Heart right ventricle (tissue), 16 donors: Measurements from ENCODE around the gene PAFAH1B2. TPM values are rescaled to one million over a fixed set of nuclear protein-coding genes. Genes with fewer than 3 reads are reported as not detected.

ENCODE experiments used
- ATAC-seq, 8 donors: fragments of 200-7000 bp; cut with Tn5 transposase; one replicate each; pipeline ENCODE4 v1.9.1; 2020; ENCODE audit warnings: mild to moderate bottlenecking in 8 of 8, moderate library complexity in 8 of 8, moderate number of reproducible peaks in 1 of 8
- DNase-seq, 2 donors: peaks; one replicate each; pipeline ENCODE4 v3.0.0-alpha.2; 2020
- H3K27ac ChIP-seq, 10 donors: fragments of 200-600 bp; sonication (generic) in 2 of 10; one replicate each; pipeline versions ENCODE4 v1.5.0 to v1.8.0; 2020 to 2022; ENCODE audit warnings: mild to moderate bottlenecking in 3 of 10
- H3K27me3 ChIP-seq, 7 donors: fragments of 200-600 bp; one replicate each; pipeline ENCODE4 v1.8.0; 2021 to 2022; ENCODE audit warnings: mild to moderate bottlenecking in 2 of 7
- H3K36me3 ChIP-seq, 9 donors: fragments of 200-600 bp; sonication (generic) in 1 of 9; one replicate each; pipeline versions ENCODE4 v1.5.0 to v1.8.0; 2020 to 2022; ENCODE audit warnings: mild to moderate bottlenecking in 2 of 9
- H3K4me1 ChIP-seq, 9 donors: fragments of 200-600 bp; sonication (generic) in 1 of 9; one replicate each; pipeline versions ENCODE4 v1.5.0 to v1.8.0; 2020 to 2022; ENCODE audit warnings: mild to moderate bottlenecking in 4 of 9
- H3K4me3 ChIP-seq, 10 donors: fragments of 200-600 bp; sonication (generic) in 2 of 10; one replicate each; pipeline versions ENCODE4 v1.5.0 to v1.8.0; 2020 to 2022; ENCODE audit warnings: mild to moderate bottlenecking in 7 of 10, moderate library complexity in 2 of 10
- H3K9me3 ChIP-seq, 11 donors: fragments of 200-600 bp in 10 of 11; sonication (generic) in 2 of 11; one replicate each; pipeline versions ENCODE4 v1.5.0 to v1.8.0; 2013 to 2022; ENCODE audit warnings: mild to moderate bottlenecking in 2 of 11, control low read depth in 1 of 11, moderate library complexity in 1 of 11
- WGBS, 2 donors: extraction: QIAGEN DNeasy Blood & Tissue Kit; methylation state at CpG; one replicate each; pipeline ENCODE4 v1.1.7; 2013; ENCODE audit warnings: inconsistent platforms in 1 of 2; 5-methylcytosine and 5-hydroxymethylcytosine counted together
- intact Hi-C, 10 donors: fragments of 100-400 bp; cut with DNase I; formaldehyde crosslinking; loops; one replicate each; pipeline versions ENCODE4 v1.11.1 to v1.14.2; 2022
- polyA plus RNA-seq, 2 donors: library from polyadenylated mRNA; stranded (reverse); fragments of 200-250 nt; gene quantifications; one replicate each; pipeline ENCODE4 v1.2.3, GENCODE V29; 2013
- total RNA-seq, 10 donors: library from RNA; stranded (reverse); fragmentation: NEBNext Ultra II Directional in 3 of 10; extraction: Animal tissue kit (Norgen Biotek cat#: 25700) in 3 of 10; gene quantifications; one replicate each; pipeline versions ENCODE4 v1.2.1 to v1.2.4, GENCODE V29; 2021 to 2023
- TF ChIP-seq, protein P1 (sequence below), 9 donors: fragments of 200-600 bp; sonication (generic) in 2 of 9; IDR thresholded peaks; one replicate each; pipeline versions ENCODE4 v1.5.0 to v1.8.0; 2021 to 2022; ENCODE audit warnings: antibody characterized with exemption in 9 of 9, mild to moderate bottlenecking in 5 of 9, moderate library complexity in 1 of 9
- donor health status: Arrhythmogenic right ventricular cardiomyopathy.
- donor health status: ischemic (EF 13 %, LVEDD 7.1; RV severe dilation, severe dysfunction).
- donor health status: healthy with polysubstance abuse.
- donor health status: DM: no; HTN: yes; CAD: no.
- donor health status: DM: no; HTN: no; CAD: no.
- donor health status: ischemic (EF 25% LVEDD 6.9; RV normal size, moderate dysfunction).
- donor health status: ischemic (EF 25% LVEDD 5.7; RV mildly dilated, moderate dysfunction).
- donor health status: healthy.
- donor health status: DM: yes; HTN: yes; CAD: no.
- donor health status: Ischemic cardiomyopathy.
- donor health status: ischemic (EF 35%, LVEDD 5.7; RV mildly dilated, moderate dysfunction).
- donor health status: nonischemic (EF 11% LVEDD 7.7; RV severe dilation, severe dysfunction).
- donor health status: DM: yes; HTN: yes; CAD: no.
- donor health status: PGD.
- donor health status: ischemic (EF 29% LVEDD 5.4; RV normal size, mild dysfunction).
- donor health status: nonischemic (EF 23%, LVEDD 6.1; RV moderate dilation, normal function).

The PAFAH1B2 gene
- total and polyA plus RNA-seq, 12 donors = 18.7 to 71.5 (median 59.4) TPM

DNA sequence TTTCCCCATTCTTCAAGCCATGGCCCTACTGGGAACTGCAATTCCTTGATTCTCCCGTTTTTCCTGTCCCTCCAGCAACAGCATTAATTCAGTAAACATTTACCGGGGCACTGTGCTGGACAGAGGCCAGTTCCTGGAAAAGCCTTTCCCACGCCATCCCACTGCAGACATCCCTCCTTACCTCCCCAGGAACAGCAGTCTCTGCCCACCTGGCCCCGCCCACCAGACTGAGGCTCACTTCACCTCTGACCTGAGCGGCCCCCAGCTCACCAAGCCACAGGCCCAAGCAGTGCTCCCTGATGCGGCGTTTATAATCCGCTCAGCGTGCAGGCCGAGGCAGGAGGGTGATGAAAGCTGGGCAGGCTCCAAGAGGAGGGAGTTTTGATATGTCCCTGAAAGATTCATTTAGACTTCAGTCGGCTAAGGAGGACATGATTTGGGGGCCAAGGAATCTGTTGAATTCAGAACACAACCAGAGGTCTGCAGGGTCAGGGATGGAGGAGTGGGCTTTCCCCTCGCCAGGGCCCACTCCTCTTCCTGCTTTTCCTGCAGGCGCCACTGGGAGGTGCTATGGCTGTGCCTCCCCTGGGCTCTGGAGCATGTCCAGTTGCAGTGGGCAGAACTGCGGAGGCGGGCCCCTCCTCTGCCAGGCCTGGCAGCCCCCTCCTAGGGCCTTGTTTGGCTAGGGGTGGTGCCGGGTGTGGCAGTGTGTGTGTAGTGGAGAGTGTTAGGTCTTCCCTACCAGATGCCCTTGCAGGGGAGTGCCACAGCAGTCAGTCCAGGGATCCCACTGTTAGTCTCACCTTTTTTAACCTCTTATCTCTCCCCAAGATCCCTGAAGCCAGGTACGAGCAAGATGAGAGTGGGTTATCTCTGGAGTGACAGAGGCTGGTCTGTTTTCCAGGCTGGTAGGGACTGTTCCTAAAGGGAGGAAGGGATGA lies 53.7 kb downstream of the PAFAH1B2 start:
- H3K4me1 ChIP-seq = peaks cover 0 to 49% (median 27%) of the 10 kb centered on the region in 9 donors
- H3K27me3 ChIP-seq = no peaks in the 10 kb centered on the region
- peaks cover 0 to 51% (median 15%) of the 10 kb centered on the region in 9 donors for H3K36me3 ChIP-seq
- H3K9me3 ChIP-seq = no peaks in the 10 kb centered on the region
- intact Hi-C loops = loop anchor here in 1 of 10 donors (2.0 kb wide), 1 partner anchor 15 kb away; no protein-coding TSS in a partner anchor
- peak overlapping the region in 5 of 10 donors; percentile 40 to 65 (median 60) for H3K4me3 ChIP-seq
- peak in 1 of 2 donors; percentile 41 for DNase-seq
- peak overlapping the region; percentile 44 to 92 (median 84) for H3K27ac ChIP-seq
- WGBS, 2 donors = 65% methylated on average over 17 of the region's 17 CpGs
- TF ChIP-seq, protein P1, sequence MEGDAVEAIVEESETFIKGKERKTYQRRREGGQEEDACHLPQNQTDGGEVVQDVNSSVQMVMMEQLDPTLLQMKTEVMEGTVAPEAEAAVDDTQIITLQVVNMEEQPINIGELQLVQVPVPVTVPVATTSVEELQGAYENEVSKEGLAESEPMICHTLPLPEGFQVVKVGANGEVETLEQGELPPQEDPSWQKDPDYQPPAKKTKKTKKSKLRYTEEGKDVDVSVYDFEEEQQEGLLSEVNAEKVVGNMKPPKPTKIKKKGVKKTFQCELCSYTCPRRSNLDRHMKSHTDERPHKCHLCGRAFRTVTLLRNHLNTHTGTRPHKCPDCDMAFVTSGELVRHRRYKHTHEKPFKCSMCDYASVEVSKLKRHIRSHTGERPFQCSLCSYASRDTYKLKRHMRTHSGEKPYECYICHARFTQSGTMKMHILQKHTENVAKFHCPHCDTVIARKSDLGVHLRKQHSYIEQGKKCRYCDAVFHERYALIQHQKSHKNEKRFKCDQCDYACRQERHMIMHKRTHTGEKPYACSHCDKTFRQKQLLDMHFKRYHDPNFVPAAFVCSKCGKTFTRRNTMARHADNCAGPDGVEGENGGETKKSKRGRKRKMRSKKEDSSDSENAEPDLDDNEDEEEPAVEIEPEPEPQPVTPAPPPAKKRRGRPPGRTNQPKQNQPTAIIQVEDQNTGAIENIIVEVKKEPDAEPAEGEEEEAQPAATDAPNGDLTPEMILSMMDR (IDR thresholded peaks at IDR 0.05) = peak; percentile 15 to 54 (median 38)
- ATAC-seq = peak in 1 of 8 donors; percentile 3

DNA sequence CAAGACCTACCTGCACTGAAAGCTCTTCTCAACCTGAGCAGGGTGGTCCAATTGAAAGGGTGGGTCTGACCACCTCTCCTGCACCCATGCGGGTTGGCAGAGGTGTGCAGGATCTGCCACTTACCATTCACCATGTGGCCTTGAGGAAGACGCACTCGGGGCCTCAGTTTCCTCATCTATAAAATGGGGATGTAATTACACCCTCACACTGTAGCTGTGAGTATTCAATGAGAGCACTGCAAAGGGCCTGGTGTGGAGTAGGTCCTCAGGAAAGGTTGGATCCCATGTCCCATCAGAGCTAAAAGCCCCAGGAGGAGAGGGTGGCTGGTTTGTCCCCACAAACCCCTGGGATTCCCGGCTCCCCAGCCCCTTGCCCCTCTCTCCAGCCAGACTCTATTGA lies 54.5 kb downstream of the PAFAH1B2 start:
- H3K27ac ChIP-seq = peak overlapping the region; percentile 44 to 92 (median 84)
- H3K4me3 ChIP-seq = peak overlapping the region in 9 of 10 donors; percentile 40 to 65 (median 46)
- peak in 1 of 2 donors; percentile 4 for DNase-seq
- no peaks in the 10 kb centered on the region for H3K9me3 ChIP-seq
- intact Hi-C loops = loop anchor here in 1 of 10 donors (2.0 kb wide), 1 partner anchor 16 kb away; no protein-coding TSS in a partner anchor
- no peaks in the 10 kb centered on the region for H3K27me3 ChIP-seq
- H3K36me3 ChIP-seq = peaks cover 0 to 51% (median 11%) of the 10 kb centered on the region in 9 donors
- peaks cover 0 to 55% (median 27%) of the 10 kb centered on the region in 9 donors for H3K4me1 ChIP-seq
- TF ChIP-seq, protein P1 (IDR thresholded peaks at IDR 0.05) = no peak
- WGBS, 2 donors = 63 to 67% methylated on average over 4 of the region's 4 CpGs
- ATAC-seq = peak in 3 of 8 donors; percentile 0 to 1 (median 1)

DNA sequence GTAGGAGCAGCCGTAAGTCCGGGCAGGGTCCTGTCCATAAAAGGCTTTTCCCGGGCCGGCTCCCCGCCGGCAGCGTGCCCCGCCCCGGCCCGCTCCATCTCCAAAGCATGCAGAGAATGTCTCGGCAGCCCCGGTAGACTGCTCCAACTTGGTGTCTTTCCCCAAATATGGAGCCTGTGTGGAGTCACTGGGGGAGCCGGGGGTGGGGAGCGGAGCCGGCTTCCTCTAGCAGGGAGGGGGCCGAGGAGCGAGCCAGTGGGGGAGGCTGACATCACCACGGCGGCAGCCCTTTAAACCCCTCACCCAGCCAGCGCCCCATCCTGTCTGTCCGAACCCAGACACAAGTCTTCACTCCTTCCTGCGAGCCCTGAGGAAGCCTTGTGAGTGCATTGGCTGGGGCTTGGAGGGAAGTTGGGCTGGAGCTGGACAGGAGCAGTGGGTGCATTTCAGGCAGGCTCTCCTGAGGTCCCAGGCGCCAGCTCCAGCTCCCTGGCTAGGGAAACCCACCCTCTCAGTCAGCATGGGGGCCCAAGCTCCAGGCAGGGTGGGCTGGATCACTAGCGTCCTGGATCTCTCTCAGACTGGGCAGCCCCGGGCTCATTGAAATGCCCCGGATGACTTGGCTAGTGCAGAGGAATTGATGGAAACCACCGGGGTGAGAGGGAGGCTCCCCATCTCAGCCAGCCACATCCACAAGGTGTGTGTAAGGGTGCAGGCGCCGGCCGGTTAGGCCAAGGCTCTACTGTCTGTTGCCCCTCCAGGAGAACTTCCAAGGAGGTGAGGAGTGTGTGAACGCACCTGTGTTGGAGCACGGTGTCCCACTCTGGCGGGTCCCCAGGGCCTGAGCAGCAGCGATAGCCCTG lies 55.2 kb downstream of the PAFAH1B2 start, which contains the start of gene TAGLN:
Gene TAGLN (plus strand): TSS at position 318 of the 863 bp plus-strand sequence. CDS start 3,644 bp downstream, outside the sequence.
- H3K36me3 ChIP-seq = peaks cover 0 to 51% (median 10%) of the 10 kb centered on the region in 9 donors
- TF ChIP-seq, protein P1 (IDR thresholded peaks at IDR 0.05) = no peak
- H3K4me3 ChIP-seq = peak within 1 kb of the TSS; percentile 10 to 65 (median 46)
- DNase-seq = peak; percentile 78 to 80
- intact Hi-C loops = loop anchor here in 1 of 10 donors (2.0 kb wide), 1 partner anchor 16 kb away; no protein-coding TSS in a partner anchor
- peak within 1 kb of the TSS; percentile 70 to 92 (median 84) for H3K27ac ChIP-seq
- H3K9me3 ChIP-seq = no peaks in the 10 kb centered on the region
- peaks cover 1 to 62% (median 31%) of the 10 kb centered on the region in 9 donors for H3K4me1 ChIP-seq
- peak; percentile 69 to 87 (median 81) for ATAC-seq
- WGBS, 2 donors = 17 to 19% methylated on average over 34 of the region's 34 CpGs
- H3K27me3 ChIP-seq = no peaks in the 10 kb centered on the region
